Stimulated activated naive B cell treated with anti-CD40 and anti-IgM and Interleukin-4, amounts not matched to agents 10 μg/mL and 1 μg/mL and 100 μg/mL, for 72 hours (primary cell): ENCODE results near the gene FLT3.
"Not testable (repeated sequence)": the region's sequence is repeated elsewhere in the genome, so short reads cannot be mapped to it uniquely, and the experiment has no call there.

ENCODE experiments used
- ATAC-seq, 2 donors: fragments of 150-1000 bp; cut with Tn5 transposase; replicated peaks; 2 replicates each; pipeline ENCODE4 v1.10.0; 2021; ENCODE audit warnings: moderate library complexity in 1 of 2
- DNase-seq: peaks from one replicate; pipeline ENCODE4 v3.0.0; 2021
- H3K27ac Mint-ChIP-seq: one replicate; pipeline ENCODE4 v1.8.0; 2022; ENCODE audit warnings: mild to moderate bottlenecking, mixed read lengths
- H3K27me3 Mint-ChIP-seq, 2 donors: one replicate each; pipeline ENCODE4 v1.8.0; 2022; ENCODE audit warnings: mixed read lengths in 2 of 2
- H3K36me3 Mint-ChIP-seq, 2 donors: one replicate each; pipeline ENCODE4 v1.8.0; 2022; ENCODE audit warnings: mixed read lengths in 2 of 2, mild to moderate bottlenecking in 1 of 2
- H3K4me1 Mint-ChIP-seq, 2 donors: one replicate each; pipeline ENCODE4 v1.8.0; 2022; ENCODE audit warnings: mixed read lengths in 2 of 2, mild to moderate bottlenecking in 1 of 2
- H3K4me3 Mint-ChIP-seq, 2 donors: one replicate each; pipeline ENCODE4 v1.8.0; 2022; ENCODE audit warnings: mild to moderate bottlenecking in 2 of 2, mixed read lengths in 2 of 2, moderate library complexity in 1 of 2
- H3K9me3 Mint-ChIP-seq, 2 donors: one replicate each; pipeline ENCODE4 v1.8.0; 2022; ENCODE audit warnings: mixed read lengths in 2 of 2, mild to moderate bottlenecking in 1 of 2

The FLT3 gene

GRCh38 chr13:28044608-28045007 is 55.8 kb downstream of the FLT3 start:
- ATAC-seq (no peak), DNase-seq (no peak)
- H3K9me3 Mint-ChIP-seq = peaks cover 0 to 1% of the 10 kb centered on the region in 2 donors
- H3K4me3 Mint-ChIP-seq = no peak overlapping the region
- no peaks in the 10 kb centered on the region for H3K36me3 Mint-ChIP-seq
- no peaks in the 10 kb centered on the region for H3K27me3 Mint-ChIP-seq
- H3K4me1 Mint-ChIP-seq = peaks cover 37 to 74% of the 10 kb centered on the region in 2 donors
- H3K27ac Mint-ChIP-seq = no peak overlapping the region

DNA sequence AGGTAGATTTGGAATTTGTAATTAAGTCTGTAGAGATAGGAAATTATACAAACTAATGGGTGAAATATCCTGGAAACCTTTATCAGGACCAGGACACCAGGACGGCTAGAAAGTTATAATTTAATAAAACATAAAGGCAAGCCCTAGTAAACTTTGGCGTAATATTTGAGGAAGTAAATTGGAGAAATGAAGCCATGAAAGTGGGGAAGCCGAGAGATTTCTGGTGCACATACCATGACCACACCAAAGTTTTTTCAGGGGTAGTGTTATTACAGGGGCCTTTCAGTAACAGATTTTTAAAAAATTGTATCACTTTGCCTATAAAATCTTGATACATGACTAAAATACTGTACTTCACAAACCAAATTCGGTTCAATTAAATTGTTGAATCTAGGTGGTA is 57.2 kb downstream of the FLT3 start:
- Mint-ChIP-seq H3K4me3 (peak overlapping the region in 1 of 2 donors; percentile 60), H3K4me1 (peaks cover 28 to 60% of the 10 kb centered on the region in 2 donors), H3K36me3 (no peaks in the 10 kb centered on the region), H3K27me3 (no peaks in the 10 kb centered on the region), H3K27ac (no peak overlapping the region), H3K9me3 (peaks cover 0 to 1% of the 10 kb centered on the region in 2 donors)
- ATAC-seq (peak; percentile 58 to 60), DNase-seq (no peak)

- ATAC-seq = no peak
- H3K27me3 Mint-ChIP-seq = no peaks in the 10 kb centered on the region
- H3K9me3 Mint-ChIP-seq = peaks cover 0 to 1% of the 10 kb centered on the region in 2 donors
- no peak for DNase-seq
- peaks cover 26 to 59% of the 10 kb centered on the region in 2 donors for H3K4me1 Mint-ChIP-seq
- H3K4me3 Mint-ChIP-seq = no peak overlapping the region
- H3K36me3 Mint-ChIP-seq = no peaks in the 10 kb centered on the region
- H3K27ac Mint-ChIP-seq = no peak overlapping the region
Measured at GRCh38 chr13:28041501-28041900, 58.9 kb downstream of the FLT3 start.

- peaks cover 0 to 1% of the 10 kb centered on the region in 2 donors for H3K9me3 Mint-ChIP-seq
- H3K27ac Mint-ChIP-seq = peak overlapping the region; percentile 0
- H3K4me3 Mint-ChIP-seq = no peak overlapping the region
- no peaks in the 10 kb centered on the region for H3K36me3 Mint-ChIP-seq
- no peak for DNase-seq
- H3K27me3 Mint-ChIP-seq = no peaks in the 10 kb centered on the region
- peaks cover 27 to 59% of the 10 kb centered on the region in 2 donors for H3K4me1 Mint-ChIP-seq
- ATAC-seq = peak in 1 of 2 donors; percentile 20
Measured at GRCh38 chr13:28041031-28041461, 59.3 kb downstream of the FLT3 start.

DNA sequence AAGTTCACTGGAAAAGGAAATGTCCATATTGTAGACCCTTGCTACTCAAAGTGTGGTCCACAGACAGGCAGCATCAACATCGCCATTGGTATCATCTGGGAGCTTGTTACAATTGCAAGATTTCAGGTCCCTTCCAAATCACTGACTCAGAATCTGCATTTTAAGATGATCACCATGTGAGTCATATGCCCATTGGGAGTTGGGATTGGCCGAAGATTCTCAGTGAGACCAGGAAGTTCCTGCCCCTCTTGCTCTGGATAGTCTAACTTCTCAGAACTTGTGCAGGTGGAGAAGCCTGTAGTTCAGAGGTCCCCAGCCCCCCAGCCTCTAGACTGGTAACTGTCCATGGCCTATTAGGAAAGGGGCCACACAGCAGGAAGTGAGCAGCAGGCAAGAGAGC is 63.0 kb downstream of the FLT3 start:
- no peaks in the 10 kb centered on the region for H3K36me3 Mint-ChIP-seq
- H3K9me3 Mint-ChIP-seq = no peaks in the 10 kb centered on the region
- H3K4me1 Mint-ChIP-seq = peaks cover 43 to 68% of the 10 kb centered on the region in 2 donors
- no peak overlapping the region for H3K4me3 Mint-ChIP-seq
- DNase-seq = peak; percentile 25
- H3K27me3 Mint-ChIP-seq = no peaks in the 10 kb centered on the region
- no peak overlapping the region for H3K27ac Mint-ChIP-seq
- peak; percentile 55 to 75 for ATAC-seq

DNA sequence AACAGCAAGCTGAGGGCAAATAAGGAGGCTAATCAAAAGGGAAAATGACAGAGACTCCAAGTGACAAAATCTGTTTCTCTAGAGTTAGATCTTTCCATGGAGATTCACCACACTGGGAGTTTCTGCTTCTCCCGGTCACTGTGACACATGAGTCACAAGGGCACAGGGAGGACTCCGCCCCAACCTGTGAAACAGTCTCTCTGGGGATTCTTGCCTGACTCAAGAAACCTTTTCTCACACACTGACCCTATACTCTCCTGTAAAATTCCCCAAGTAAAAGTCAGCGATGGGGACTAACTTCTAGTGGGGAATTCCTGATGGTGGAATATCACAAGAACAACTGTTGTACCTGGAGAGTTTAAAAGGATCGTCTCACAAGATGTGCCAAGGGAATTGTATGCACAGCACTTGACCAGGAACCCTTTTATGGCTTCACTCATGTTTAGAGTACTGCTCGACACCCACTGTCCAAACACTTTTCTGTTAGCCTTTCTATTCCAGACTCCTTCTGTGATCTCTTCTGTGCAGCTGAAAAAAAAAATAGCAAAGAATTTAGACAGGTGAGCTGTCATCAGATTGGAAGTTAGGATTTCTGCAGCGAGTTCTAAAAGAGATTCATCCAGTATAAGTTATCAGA is 65.1 kb downstream of the FLT3 start:
- H3K36me3 Mint-ChIP-seq = peaks cover 0 to 4% of the 10 kb centered on the region in 2 donors
- peaks cover 50 to 71% of the 10 kb centered on the region in 2 donors for H3K4me1 Mint-ChIP-seq
- H3K27me3 Mint-ChIP-seq = no peaks in the 10 kb centered on the region
- peak overlapping the region in 1 of 2 donors; percentile 43 for H3K4me3 Mint-ChIP-seq
- peak in 1 of 2 donors; percentile 16 for ATAC-seq
- H3K9me3 Mint-ChIP-seq = peaks cover 4 to 7% of the 10 kb centered on the region in 2 donors
- peak overlapping the region; percentile 25 for H3K27ac Mint-ChIP-seq
- DNase-seq = no peak

DNA sequence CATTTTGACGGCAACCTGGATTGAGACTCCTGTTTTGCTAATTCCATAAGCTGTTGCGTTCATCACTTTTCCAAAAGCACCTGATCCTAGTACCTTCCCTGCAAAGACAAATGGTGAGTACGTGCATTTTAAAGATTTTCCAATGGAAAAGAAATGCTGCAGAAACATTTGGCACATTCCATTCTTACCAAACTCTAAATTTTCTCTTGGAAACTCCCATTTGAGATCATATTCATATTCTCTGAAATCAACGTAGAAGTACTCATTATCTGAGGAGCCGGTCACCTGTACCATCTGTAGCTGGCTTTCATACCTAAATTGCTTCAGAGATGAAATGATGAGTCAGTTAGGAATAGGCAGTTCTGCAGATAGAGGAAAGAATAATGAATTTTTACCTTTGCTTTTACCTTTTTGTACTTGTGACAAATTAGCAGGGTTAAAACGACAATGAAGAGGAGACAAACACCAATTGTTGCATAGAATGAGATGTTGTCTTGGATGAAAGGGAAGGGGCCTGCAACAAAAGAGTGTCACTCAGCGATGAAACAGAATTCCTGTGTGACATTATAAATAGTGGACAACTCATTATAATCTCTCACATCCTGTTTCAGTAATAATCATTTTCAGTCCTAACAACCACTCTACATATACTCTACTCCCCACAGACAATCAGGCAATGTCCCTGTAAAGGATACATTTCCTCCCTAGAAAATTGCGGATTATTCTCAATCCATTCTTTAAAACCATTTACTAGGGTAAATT is 66.3 kb downstream of the FLT3 start:
- no peaks in the 10 kb centered on the region for H3K27me3 Mint-ChIP-seq
- H3K4me3 Mint-ChIP-seq = peak overlapping the region in 1 of 2 donors; percentile 41
- H3K27ac Mint-ChIP-seq = no peak overlapping the region

GRCh38 chr13:28032438-28032837 is 67.9 kb downstream of the FLT3 start:
- Mint-ChIP-seq H3K4me1 (peaks cover 45 to 60% of the 10 kb centered on the region in 2 donors), H3K4me3 (peak overlapping the region in 1 of 2 donors; percentile 37), H3K27ac (peak overlapping the region; percentile 65)
- DNase-seq, H3K36me3 Mint-ChIP-seq, H3K27me3 Mint-ChIP-seq, H3K9me3 Mint-ChIP-seq, ATAC-seq: not testable (repeated sequence)

More for the DNA sequence above, 66.3 kb downstream of the FLT3 start:
- peaks cover 47 to 66% of the 10 kb centered on the region in 2 donors for H3K4me1 Mint-ChIP-seq
- H3K9me3 Mint-ChIP-seq = peaks cover 4 to 7% of the 10 kb centered on the region in 2 donors
- DNase-seq (no peak), ATAC-seq (no peak)
- peaks cover 0 to 4% of the 10 kb centered on the region in 2 donors for H3K36me3 Mint-ChIP-seq

- Mint-ChIP-seq H3K27me3 (no peaks in the 10 kb centered on the region), H3K9me3 (peaks cover 4 to 7% of the 10 kb centered on the region in 2 donors), H3K36me3 (peaks cover 0 to 4% of the 10 kb centered on the region in 2 donors), H3K4me1 (peaks cover 41 to 57% of the 10 kb centered on the region in 2 donors), H3K4me3 (peak overlapping the region; percentile 37 to 49), H3K27ac (peak overlapping the region; percentile 85)
- DNase-seq (peak; percentile 17), ATAC-seq (peak; percentile 77 to 80)
Measured at GRCh38 chr13:28031896-28032288, 68.5 kb downstream of the FLT3 start.

GRCh38 chr13:28031220-28031895 is 69.0 kb downstream of the FLT3 start:
- Mint-ChIP-seq H3K4me1 (peaks cover 41 to 57% of the 10 kb centered on the region in 2 donors), H3K27ac (peak overlapping the region; percentile 85), H3K4me3 (peak overlapping the region; percentile 37 to 49), H3K27me3 (no peaks in the 10 kb centered on the region), H3K36me3 (peaks cover 0 to 4% of the 10 kb centered on the region in 2 donors), H3K9me3 (peaks cover 4 to 7% of the 10 kb centered on the region in 2 donors)
- peak; percentile 76 for DNase-seq
- peak; percentile 89 to 91 for ATAC-seq

DNA sequence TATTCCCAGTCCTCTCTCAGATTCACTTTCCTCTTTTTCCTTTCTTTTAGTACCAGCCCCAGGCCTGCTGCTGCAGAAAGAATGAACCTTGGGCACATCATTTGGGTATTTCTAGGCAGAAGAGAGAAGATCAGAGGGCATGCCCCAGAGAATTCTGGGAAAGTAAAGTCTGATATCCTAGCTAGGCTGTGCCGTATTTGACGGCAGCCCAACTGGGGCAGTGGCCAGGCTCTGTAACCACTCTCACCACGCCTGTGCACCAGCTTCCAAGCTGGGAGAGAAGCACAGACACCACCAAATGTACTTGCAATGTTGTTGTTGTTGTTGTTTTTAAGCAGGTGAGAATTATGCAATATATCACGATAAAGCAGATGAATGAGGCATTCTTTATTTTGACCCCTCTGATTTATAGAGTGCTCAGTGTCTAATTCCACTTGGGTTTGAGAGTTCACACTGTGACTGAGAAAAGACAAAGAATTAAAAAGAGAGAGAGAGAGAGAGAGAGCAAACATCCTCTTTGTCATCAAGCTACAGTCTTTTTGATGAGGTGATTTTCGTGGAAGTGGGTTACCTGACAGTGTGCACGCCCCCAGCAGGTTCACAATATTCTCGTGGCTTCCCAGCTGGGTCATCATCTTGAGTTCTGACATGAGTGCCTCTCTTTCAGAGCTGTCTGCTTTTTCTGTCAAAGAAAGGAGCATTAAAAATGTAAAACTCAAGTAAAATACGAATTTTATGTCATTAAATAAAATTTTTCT is 72.6 kb downstream of the FLT3 start:
- peaks cover 0 to 4% of the 10 kb centered on the region in 2 donors for H3K36me3 Mint-ChIP-seq
- peaks cover 4 to 7% of the 10 kb centered on the region in 2 donors for H3K9me3 Mint-ChIP-seq
- no peaks in the 10 kb centered on the region for H3K27me3 Mint-ChIP-seq
- DNase-seq (no peak), ATAC-seq (no peak)
- H3K4me3 Mint-ChIP-seq = no peak overlapping the region
- H3K4me1 Mint-ChIP-seq = peaks cover 17 to 22% of the 10 kb centered on the region in 2 donors
- H3K27ac Mint-ChIP-seq = no peak overlapping the region

GRCh38 chr13:28027071-28027470 is 73.3 kb downstream of the FLT3 start:
- Mint-ChIP-seq H3K9me3 (peaks cover 4 to 7% of the 10 kb centered on the region in 2 donors), H3K4me3 (no peak overlapping the region), H3K4me1 (peaks cover 15% of the 10 kb centered on the region in 2 donors), H3K36me3 (peaks cover 0 to 4% of the 10 kb centered on the region in 2 donors), H3K27me3 (no peaks in the 10 kb centered on the region), H3K27ac (no peak overlapping the region)
- ATAC-seq (no peak), DNase-seq (no peak)

DNA sequence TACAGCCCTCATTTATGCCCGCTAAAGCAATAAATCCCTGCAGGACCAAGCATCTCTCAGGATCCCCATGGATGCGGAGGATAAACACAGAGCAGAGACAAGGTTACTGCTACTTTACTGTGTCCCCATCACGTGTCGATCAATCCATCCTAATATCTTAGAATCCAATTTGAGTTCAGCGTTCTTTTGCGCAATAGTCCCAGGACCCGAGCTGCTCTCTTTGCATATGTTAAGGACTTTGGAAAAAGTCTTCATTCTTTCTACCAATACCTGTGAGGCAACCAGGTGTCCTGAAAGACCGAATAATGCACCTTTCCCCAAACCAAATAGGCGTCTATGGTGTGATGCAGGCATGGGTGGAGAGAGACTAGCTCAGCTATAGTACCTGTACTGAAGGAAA is 73.9 kb downstream of the FLT3 start:
- no peaks in the 10 kb centered on the region for H3K27me3 Mint-ChIP-seq
- peaks cover 4% of the 10 kb centered on the region in 2 donors for H3K9me3 Mint-ChIP-seq
- H3K27ac Mint-ChIP-seq = no peak overlapping the region
- H3K4me1 Mint-ChIP-seq = peaks cover 10% of the 10 kb centered on the region in 2 donors
- ATAC-seq = no peak
- no peak overlapping the region for H3K4me3 Mint-ChIP-seq
- peaks cover 0 to 4% of the 10 kb centered on the region in 2 donors for H3K36me3 Mint-ChIP-seq
- no peak for DNase-seq
